Measurements from ENCODE around the gene DLGAP1.

- TF ChIP-seq, protein P1, sequence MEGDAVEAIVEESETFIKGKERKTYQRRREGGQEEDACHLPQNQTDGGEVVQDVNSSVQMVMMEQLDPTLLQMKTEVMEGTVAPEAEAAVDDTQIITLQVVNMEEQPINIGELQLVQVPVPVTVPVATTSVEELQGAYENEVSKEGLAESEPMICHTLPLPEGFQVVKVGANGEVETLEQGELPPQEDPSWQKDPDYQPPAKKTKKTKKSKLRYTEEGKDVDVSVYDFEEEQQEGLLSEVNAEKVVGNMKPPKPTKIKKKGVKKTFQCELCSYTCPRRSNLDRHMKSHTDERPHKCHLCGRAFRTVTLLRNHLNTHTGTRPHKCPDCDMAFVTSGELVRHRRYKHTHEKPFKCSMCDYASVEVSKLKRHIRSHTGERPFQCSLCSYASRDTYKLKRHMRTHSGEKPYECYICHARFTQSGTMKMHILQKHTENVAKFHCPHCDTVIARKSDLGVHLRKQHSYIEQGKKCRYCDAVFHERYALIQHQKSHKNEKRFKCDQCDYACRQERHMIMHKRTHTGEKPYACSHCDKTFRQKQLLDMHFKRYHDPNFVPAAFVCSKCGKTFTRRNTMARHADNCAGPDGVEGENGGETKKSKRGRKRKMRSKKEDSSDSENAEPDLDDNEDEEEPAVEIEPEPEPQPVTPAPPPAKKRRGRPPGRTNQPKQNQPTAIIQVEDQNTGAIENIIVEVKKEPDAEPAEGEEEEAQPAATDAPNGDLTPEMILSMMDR (IDR thresholded peaks at IDR 0.05 in 8 of 11, conservative IDR thresholded peaks at IDR 0.05 in 3 of 11): no peak
- TF ChIP-seq POLR2A (IDR thresholded peaks at IDR 0.05) (no peak), POLR2AphosphoS5 (IDR thresholded peaks at IDR 0.05) (no peak)
Measured at GRCh38 chr18:4078246-4078645, 376.9 kb downstream of the DLGAP1 start.

All from spleen (tissue), 7 donors.